Measurements from ENCODE around the gene SYNDIG1. TPM values are rescaled to one million over a fixed set of nuclear protein-coding genes. Genes with fewer than 3 reads are reported as not detected.

The SYNDIG1 gene
- total RNA-seq, 1 experiment from 2014 or later, result 5.4 TPM

DNA sequence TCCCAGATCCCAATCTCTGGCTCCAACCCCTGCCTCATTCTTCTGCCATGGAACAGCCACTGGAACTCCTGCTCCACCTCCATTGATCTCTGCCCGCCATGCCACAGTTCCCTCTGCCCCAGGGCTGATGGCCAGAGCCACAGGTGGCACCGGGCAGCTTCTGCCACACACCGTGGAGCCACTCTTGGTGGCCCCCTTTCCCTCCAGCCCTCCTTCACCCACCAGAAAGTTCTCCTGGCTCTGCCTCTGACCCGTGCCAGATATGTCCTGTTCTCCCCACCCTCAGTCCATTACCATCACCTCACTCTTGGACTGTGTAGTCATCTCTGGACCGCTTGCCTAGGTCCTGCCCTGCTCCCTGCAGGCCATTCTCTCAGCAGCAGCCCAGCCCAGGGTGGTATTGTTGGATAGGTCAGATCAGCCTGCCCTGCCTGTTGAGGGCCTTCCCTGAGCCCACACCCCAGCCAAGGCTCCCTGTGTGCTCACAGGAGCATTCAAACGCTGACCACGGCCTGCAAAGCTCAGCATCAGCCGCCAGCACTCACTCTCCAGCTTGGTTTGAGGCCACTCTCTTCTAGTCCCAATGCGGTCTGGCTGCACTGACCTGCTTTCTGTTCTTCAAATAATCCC lies 16.8 kb upstream of the SYNDIG1 start:
- Histone ChIP-seq H3K23me2 (ENCODE audit: insufficient read length, low read depth, low read length, poor library complexity, severe bottlenecking) (no peaks in the 10 kb centered on the region), H3K9me3 (ENCODE audit: control insufficient read depth, low read depth, low read length) (no peaks in the 10 kb centered on the region), H3K27ac (ENCODE audit: insufficient read length, low read depth, low read length) (no peak overlapping the region), H3K79me1 (ENCODE audit: insufficient read depth, low read depth, low read length, poor library complexity, severe bottlenecking) (no peaks in the 10 kb centered on the region), H3K23ac (ENCODE audit: insufficient read length, low read depth, low read length) (no peak overlapping the region), H3K4ac (ENCODE audit: low read depth, low read length) (no peak overlapping the region), H3K9ac (ENCODE audit: extremely low read depth, insufficient read length, low read length) (no peak overlapping the region), H3T11ph (ENCODE audit: low read length) (no peak overlapping the region), H2BK12ac (ENCODE audit: insufficient read length, low read depth, low read length) (no peak overlapping the region), H2BK5ac (ENCODE audit: insufficient read length, low read length) (no peak overlapping the region), H2BK120ac (ENCODE audit: low read depth, low read length, poor library complexity, severe bottlenecking) (no peak overlapping the region), H2AK5ac (ENCODE audit: insufficient read length, low read length) (no peak overlapping the region), H3K27me3 (ENCODE audit: insufficient read depth, low read length) (no peaks in the 10 kb centered on the region), H3K14ac (ENCODE audit: insufficient read depth, low read length) (no peak overlapping the region), H2BK20ac (ENCODE audit: low read depth, low read length, poor library complexity, severe bottlenecking) (no peak overlapping the region), H3K79me2 (ENCODE audit: insufficient read depth, low read length) (no peaks in the 10 kb centered on the region), H3K18ac (ENCODE audit: insufficient read length, low read depth, low read length) (no peak overlapping the region), H2BK15ac (ENCODE audit: low read depth, low read length) (no peak overlapping the region), H2AFZ (ENCODE audit: low read length) (no peak overlapping the region), H4K20me1 (ENCODE audit: control insufficient read depth, insufficient read depth, insufficient read length) (no peaks in the 10 kb centered on the region), H3K56ac (ENCODE audit: insufficient read length, low read depth, low read length) (no peak overlapping the region), H3K4me1 (ENCODE audit: insufficient read depth, low read length) (peaks cover 3% of the 10 kb centered on the region; the same call in 1 of the 2 replicates), H4K5ac (ENCODE audit: insufficient read length, low read depth, low read length) (no peak overlapping the region), H3K4me2 (ENCODE audit: insufficient read depth, insufficient read length, low read length) (no peak overlapping the region), H4K8ac (replicated peaks; ENCODE audit: insufficient read length, low read depth, low read length) (no peak overlapping the region), H4K91ac (ENCODE audit: insufficient read length, low read depth, low read length) (no peak overlapping the region)
- H3K27me3 Mint-ChIP-seq (ENCODE audit: low read depth), result peaks cover 14% of the 10 kb centered on the region
- H3K36me3 Mint-ChIP-seq (ENCODE audit: insufficient read depth in 1 of 3, low read depth in 3 of 3), result no peaks in the 10 kb centered on the region
- H3K4me3 Mint-ChIP-seq, result no peak overlapping the region
- WGBS (ENCODE audit: extremely low coverage, insufficient read length, low lambda C conversion rate), result no CpG with 5 or more reads among the region's 9 CpGs
- no peaks in the 10 kb centered on the region; a peak in 2 of 5 replicates for H3K9me3 Mint-ChIP-seq
- DNase-seq, result no peak
- TF ChIP-seq, protein P1, sequence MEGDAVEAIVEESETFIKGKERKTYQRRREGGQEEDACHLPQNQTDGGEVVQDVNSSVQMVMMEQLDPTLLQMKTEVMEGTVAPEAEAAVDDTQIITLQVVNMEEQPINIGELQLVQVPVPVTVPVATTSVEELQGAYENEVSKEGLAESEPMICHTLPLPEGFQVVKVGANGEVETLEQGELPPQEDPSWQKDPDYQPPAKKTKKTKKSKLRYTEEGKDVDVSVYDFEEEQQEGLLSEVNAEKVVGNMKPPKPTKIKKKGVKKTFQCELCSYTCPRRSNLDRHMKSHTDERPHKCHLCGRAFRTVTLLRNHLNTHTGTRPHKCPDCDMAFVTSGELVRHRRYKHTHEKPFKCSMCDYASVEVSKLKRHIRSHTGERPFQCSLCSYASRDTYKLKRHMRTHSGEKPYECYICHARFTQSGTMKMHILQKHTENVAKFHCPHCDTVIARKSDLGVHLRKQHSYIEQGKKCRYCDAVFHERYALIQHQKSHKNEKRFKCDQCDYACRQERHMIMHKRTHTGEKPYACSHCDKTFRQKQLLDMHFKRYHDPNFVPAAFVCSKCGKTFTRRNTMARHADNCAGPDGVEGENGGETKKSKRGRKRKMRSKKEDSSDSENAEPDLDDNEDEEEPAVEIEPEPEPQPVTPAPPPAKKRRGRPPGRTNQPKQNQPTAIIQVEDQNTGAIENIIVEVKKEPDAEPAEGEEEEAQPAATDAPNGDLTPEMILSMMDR (conservative IDR thresholded peaks at IDR 0.05), result no peak; the same call in 2 of the 3 replicates
- peaks cover 40 to 41% of the 10 kb centered on the region in 2 experiments for H3K4me1 Mint-ChIP-seq
- H3K27ac Mint-ChIP-seq, result peak overlapping the region in 2 of 3 experiments; percentile 10 to 29; a peak in 2 of 7 replicates
